Kidney (tissue), 14 donors: Measurements from ENCODE around the gene PRXL2B. TPM values are rescaled to one million over a fixed set of nuclear protein-coding genes. Genes with fewer than 3 reads are reported as not detected.

Experiments
- DNase-seq, 5 donors: peaks; one replicate each; pipeline ENCODE4 v3.0.0-alpha.2; 2013 to 2020
- FAIRE-seq: peaks from 2 replicates; lab custom pipeline; 2012; peaks lifted over from hg19 to GRCh38; lab: Jason Lieb, UNC
- H3K27ac ChIP-seq, 2 donors: one replicate each; pipeline ENCODE4 v1.7.0; 2013; ENCODE audit warnings: low read depth in 2 of 2, low read length in 2 of 2, inconsistent platforms in 1 of 2
- H3K27me3 ChIP-seq: one replicate; pipeline ENCODE4 v1.7.1; 2013; ENCODE audit warnings: low read length, inconsistent platforms; ENCODE audit not compliant: control insufficient read depth, insufficient read depth
- H3K36me3 ChIP-seq, 3 donors: one replicate each; pipeline versions ENCODE4 v1.7.0 to v1.7.1; 2013; ENCODE audit warnings: low read length in 3 of 3, control low read depth in 1 of 3, inconsistent platforms in 1 of 3; ENCODE audit not compliant: insufficient read depth in 3 of 3, control insufficient read depth in 2 of 3
- H3K4me1 ChIP-seq, 3 donors: one replicate each; pipeline versions ENCODE4 v1.7.0 to v1.7.1; 2013; ENCODE audit warnings: low read length in 3 of 3, inconsistent platforms in 1 of 3, low read depth in 1 of 3; ENCODE audit not compliant: control insufficient read depth in 2 of 3, insufficient read depth in 2 of 3
- H3K4me3 ChIP-seq, 3 donors: one replicate each; pipeline versions ENCODE4 v1.7.0 to v1.8.1; 2013; ENCODE audit warnings: low read length in 3 of 3, control low read depth in 1 of 3, inconsistent platforms in 1 of 3
- H3K9ac ChIP-seq, 3 donors: one replicate each; pipeline versions ENCODE4 v1.7.0 to v1.7.1; 2013; ENCODE audit warnings: low read length in 3 of 3, control low read depth in 1 of 3, inconsistent platforms in 1 of 3
- H3K9me3 ChIP-seq, 3 donors: one replicate each; pipeline versions ENCODE4 v1.7.0 to v1.7.1; 2013; ENCODE audit warnings: low read length in 3 of 3, control low read depth in 1 of 3, inconsistent platforms in 1 of 3; ENCODE audit not compliant: control insufficient read depth in 2 of 3, insufficient read depth in 1 of 3
- CTCF ChIP-seq: IDR thresholded peaks from 3 replicates; pipeline ENCODE4 v1.5.1; 2012; ENCODE audit warnings: mild to moderate bottlenecking, moderate library complexity, borderline replicate concordance; ENCODE audit not compliant: insufficient read depth; ENCODE audit errors: extremely low read depth
- intact Hi-C: fragments of 100-400 bp; cut with DNase I; formaldehyde crosslinking; loops from one replicate; pipeline ENCODE4 v1.11.1; 2022
- polyA plus RNA-seq: library from polyadenylated mRNA; stranded (reverse); fragments of 350-450 nt; fragmentation: Illumina TruSeq; extraction: RNeasy Lipid Tissue Mini Kit (QIAGEN cat#74804); gene quantifications from one replicate; pipeline ENCODE4 v1.2.3, GENCODE V29; 2014; ENCODE audit warnings: low read depth, low replicate concordance; ENCODE audit not compliant: insufficient read depth
- total RNA-seq: library from RNA; stranded (reverse); fragmentation: NEBNext Ultra II Directional; extraction: Animal tissue kit (Norgen Biotek cat#: 25700); gene quantifications from one replicate; pipeline ENCODE4 v1.2.1, GENCODE V29; 2021
- donor health status: control.
- donor health status: control.
- donor health status: control.
- donor health status: control.
- donor health status: control.
- donor health status: DM: yes; HTN: yes; CAD: no.
- donor health status: Normal renal cell carcinoma (clear cell type).

Gene PRXL2B
- total and polyA plus RNA-seq, 2 donors from 2014 or later: 25.6 to 39.5 TPM

GRCh38 chr1:2594641-2595131 is 8.1 kb downstream of the PRXL2B start:
- Histone ChIP-seq H3K27me3 (no peaks in the 10 kb centered on the region), H3K4me3 (no peak overlapping the region), H3K4me1 (peaks cover 0 to 4% (median 0%) of the 10 kb centered on the region in 3 donors), H3K27ac (no peak overlapping the region), H3K36me3 (no peaks in the 10 kb centered on the region), H3K9me3 (no peaks in the 10 kb centered on the region), H3K9ac (no peak overlapping the region)
- FAIRE-seq (no peak), DNase-seq (peak in 1 of 5 donors; percentile 73)
- intact Hi-C loops: no loop called here
- TF ChIP-seq CTCF: no peak

- FAIRE-seq (no peak), DNase-seq (peak in 1 of 5 donors; percentile 67)
- H3K27ac ChIP-seq: no peak overlapping the region
- H3K4me3 ChIP-seq: no peak overlapping the region
- TF ChIP-seq CTCF: no peak
- intact Hi-C loops: no loop called here
- no peaks in the 10 kb centered on the region for H3K27me3 ChIP-seq
- H3K9me3 ChIP-seq: no peaks in the 10 kb centered on the region
- H3K9ac ChIP-seq: no peak overlapping the region
- H3K4me1 ChIP-seq: peaks cover 0 to 4% (median 0%) of the 10 kb centered on the region in 3 donors
- no peaks in the 10 kb centered on the region for H3K36me3 ChIP-seq
Observed at GRCh38 chr1:2595261-2595811, 8.8 kb downstream of the PRXL2B start.

DNA sequence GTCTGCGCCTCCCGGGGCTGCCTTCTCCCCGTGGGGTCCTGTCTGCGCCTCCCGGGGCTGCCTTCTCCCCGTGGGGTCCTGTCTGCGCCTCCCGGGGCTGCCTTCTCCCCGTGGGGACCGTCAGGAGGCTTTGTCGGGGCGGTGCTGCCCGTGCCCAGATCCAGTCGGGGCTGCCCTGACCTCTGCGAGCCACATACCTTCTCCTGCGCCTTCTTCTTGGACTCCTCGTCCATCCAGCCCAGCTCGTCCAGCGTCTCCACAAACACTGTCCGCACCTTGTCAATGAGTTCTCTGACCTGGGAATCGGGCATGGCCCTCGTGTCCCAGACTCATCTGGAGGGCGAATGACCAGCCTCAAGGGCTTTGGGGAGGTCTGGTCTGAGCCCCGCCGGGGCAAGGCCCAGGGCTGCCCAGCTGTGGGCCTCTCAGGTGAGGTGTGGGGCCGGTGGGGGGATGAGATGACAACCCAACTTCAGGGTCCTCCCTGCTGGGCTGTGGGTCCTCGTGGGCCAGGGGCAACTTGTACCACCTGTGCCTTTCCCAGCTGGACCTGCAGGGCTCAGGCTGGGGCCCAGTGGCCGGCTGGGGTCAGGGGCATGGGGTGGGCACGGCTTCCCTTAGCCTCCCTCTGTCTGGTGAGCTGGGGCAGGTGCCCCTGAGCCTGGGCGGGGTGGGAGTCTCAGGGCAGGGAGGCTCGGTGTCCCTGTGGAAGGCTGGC is 9.4 kb downstream of the PRXL2B start:
- DNase-seq (peak in 1 of 5 donors; percentile 64), FAIRE-seq (no peak)
- Histone ChIP-seq H3K4me3 (no peak overlapping the region), H3K4me1 (peaks cover 0 to 4% (median 0%) of the 10 kb centered on the region in 3 donors), H3K27me3 (no peaks in the 10 kb centered on the region), H3K9ac (no peak overlapping the region), H3K9me3 (no peaks in the 10 kb centered on the region), H3K36me3 (no peaks in the 10 kb centered on the region), H3K27ac (no peak overlapping the region)
- intact Hi-C loops: no loop called here
- TF ChIP-seq CTCF: no peak
